ENCODE results near the gene GABRB2.
"Not testable (repeated sequence)": the region's sequence is repeated elsewhere in the genome, so short reads cannot be mapped to it uniquely, and the experiment has no call there.

The GABRB2 gene

GRCh38 chr5:161297388-161297787, 249.1 kb downstream of the GABRB2 start:
- DNase-seq; H3K23ac ChIP-seq (ENCODE audit: low read length); H3K4ac ChIP-seq (ENCODE audit: low read depth, low read length); H3K56ac ChIP-seq (ENCODE audit: low read length); H4K8ac ChIP-seq (ENCODE audit: low read depth, low read length); H2BK120ac ChIP-seq (ENCODE audit: low read depth, low read length); H3K4me3 ChIP-seq (ENCODE audit: low read length); H3K79me1 ChIP-seq (ENCODE audit: low read length); H3K79me2 ChIP-seq (ENCODE audit: control insufficient read depth, insufficient read depth, low read length); H2BK5ac ChIP-seq (ENCODE audit: low read length); H2BK15ac ChIP-seq (replicated peaks; ENCODE audit: low read depth); H3K4me2 ChIP-seq (ENCODE audit: low read length); H3K27me3 ChIP-seq (ENCODE audit: insufficient read depth, low read length, poor library complexity); H3K18ac ChIP-seq (ENCODE audit: low read length); H4K5ac ChIP-seq (ENCODE audit: low read length); H3K36me3 ChIP-seq (ENCODE audit: control insufficient read depth, insufficient read depth, low read length); H3K4me1 ChIP-seq (ENCODE audit: control insufficient read depth, low read depth, low read length); H2AK5ac ChIP-seq (ENCODE audit: low read length); H3K27ac ChIP-seq (ENCODE audit: low read depth, low read length); H3K9ac ChIP-seq (ENCODE audit: low read length): not testable (repeated sequence)
- no CpG with 5 or more reads among the region's 2 CpGs for whole genome bisulfite sequencing (ENCODE audit: extremely low coverage, insufficient coverage, low lambda C conversion rate)

- H3K79me2 ChIP-seq (ENCODE audit: control insufficient read depth, insufficient read depth, low read length): no peaks in the 10 kb centered on the region
- no peak overlapping the region for H3K23ac ChIP-seq (ENCODE audit: low read length)
- H3K27me3 ChIP-seq (ENCODE audit: insufficient read depth, low read length, poor library complexity): no peaks in the 10 kb centered on the region
- DNase-seq: no peak
- no peak overlapping the region for H2BK15ac ChIP-seq (replicated peaks; ENCODE audit: low read depth)
- no peak overlapping the region for H2BK5ac ChIP-seq (ENCODE audit: low read length)
- H2BK120ac ChIP-seq (ENCODE audit: low read depth, low read length): no peak overlapping the region
- H3K79me1 ChIP-seq (ENCODE audit: low read length): no peaks in the 10 kb centered on the region
- no peak overlapping the region for H3K9ac ChIP-seq (ENCODE audit: low read length)
- H3K4ac ChIP-seq (ENCODE audit: low read depth, low read length): no peak overlapping the region
- no peak overlapping the region for H3K4me3 ChIP-seq (ENCODE audit: low read length)
- H4K5ac ChIP-seq (ENCODE audit: low read length): no peak overlapping the region
- H3K36me3 ChIP-seq (ENCODE audit: control insufficient read depth, insufficient read depth, low read length): no peaks in the 10 kb centered on the region
- no peak overlapping the region for H3K18ac ChIP-seq (ENCODE audit: low read length)
- no peak overlapping the region for H2AK5ac ChIP-seq (ENCODE audit: low read length)
- H4K8ac ChIP-seq (ENCODE audit: low read depth, low read length): no peak overlapping the region
- no peak overlapping the region for H3K27ac ChIP-seq (ENCODE audit: low read depth, low read length)
- H3K56ac ChIP-seq (ENCODE audit: low read length): no peak overlapping the region
- no peaks in the 10 kb centered on the region for H3K4me1 ChIP-seq (ENCODE audit: control insufficient read depth, low read depth, low read length)
- H3K4me2 ChIP-seq (ENCODE audit: low read length): no peak overlapping the region
Measured at GRCh38 chr5:161295721-161296250, 250.7 kb downstream of the GABRB2 start.

GRCh38 chr5:161288071-161288470, 258.5 kb downstream of the GABRB2 start:
- Histone ChIP-seq H3K27me3 (ENCODE audit: insufficient read depth, low read length, poor library complexity) (no peaks in the 10 kb centered on the region), H3K79me2 (ENCODE audit: control insufficient read depth, insufficient read depth, low read length) (no peaks in the 10 kb centered on the region)
- no CpG with 5 or more reads among the region's 3 CpGs for WGBS (ENCODE audit: extremely low coverage, insufficient coverage, low lambda C conversion rate)

GRCh38 chr5:161287436-161287835, 259.1 kb downstream of the GABRB2 start:
- Histone ChIP-seq H3K27ac (ENCODE audit: low read depth, low read length) (no peak overlapping the region), H3K18ac (ENCODE audit: low read length) (no peak overlapping the region), H2BK120ac (ENCODE audit: low read depth, low read length) (no peak overlapping the region), H3K36me3 (ENCODE audit: control insufficient read depth, insufficient read depth, low read length) (no peaks in the 10 kb centered on the region), H3K4me3 (ENCODE audit: low read length) (no peak overlapping the region), H4K8ac (ENCODE audit: low read depth, low read length) (no peak overlapping the region), H2AK5ac (ENCODE audit: low read length) (no peak overlapping the region), H3K79me1 (ENCODE audit: low read length) (no peaks in the 10 kb centered on the region), H2BK15ac (replicated peaks; ENCODE audit: low read depth) (no peak overlapping the region), H3K79me2 (ENCODE audit: control insufficient read depth, insufficient read depth, low read length) (no peaks in the 10 kb centered on the region), H3K27me3 (ENCODE audit: insufficient read depth, low read length, poor library complexity) (no peaks in the 10 kb centered on the region), H3K4me2 (ENCODE audit: low read length) (no peak overlapping the region), H3K4me1 (ENCODE audit: control insufficient read depth, low read depth, low read length) (peaks cover 9% of the 10 kb centered on the region), H2BK5ac (ENCODE audit: low read length) (no peak overlapping the region), H3K23ac (ENCODE audit: low read length) (no peak overlapping the region), H3K4ac (ENCODE audit: low read depth, low read length) (no peak overlapping the region), H3K9ac (ENCODE audit: low read length) (no peak overlapping the region), H3K56ac (ENCODE audit: low read length) (no peak overlapping the region), H4K5ac (ENCODE audit: low read length) (no peak overlapping the region)
- no peak for DNase-seq
- no CpG with 5 or more reads among the region's 1 CpG for WGBS (ENCODE audit: extremely low coverage, insufficient coverage, low lambda C conversion rate)

More at GRCh38 chr5:161288071-161288470, 258.5 kb downstream of the GABRB2 start:
- Histone ChIP-seq H3K4ac (ENCODE audit: low read depth, low read length) (no peak overlapping the region), H4K8ac (ENCODE audit: low read depth, low read length) (no peak overlapping the region), H3K56ac (ENCODE audit: low read length) (no peak overlapping the region), H2BK5ac (ENCODE audit: low read length) (no peak overlapping the region), H2BK120ac (ENCODE audit: low read depth, low read length) (no peak overlapping the region), H3K18ac (ENCODE audit: low read length) (no peak overlapping the region), H3K36me3 (ENCODE audit: control insufficient read depth, insufficient read depth, low read length) (no peaks in the 10 kb centered on the region), H2AK5ac (ENCODE audit: low read length) (no peak overlapping the region), H3K27ac (ENCODE audit: low read depth, low read length) (no peak overlapping the region), H3K4me2 (ENCODE audit: low read length) (no peak overlapping the region), H3K4me1 (ENCODE audit: control insufficient read depth, low read depth, low read length) (peaks cover 9% of the 10 kb centered on the region), H3K23ac (ENCODE audit: low read length) (no peak overlapping the region), H3K79me1 (ENCODE audit: low read length) (no peaks in the 10 kb centered on the region), H3K9ac (ENCODE audit: low read length) (no peak overlapping the region), H3K4me3 (ENCODE audit: low read length) (no peak overlapping the region), H4K5ac (ENCODE audit: low read length) (peak overlapping the region; percentile 73), H2BK15ac (replicated peaks; ENCODE audit: low read depth) (no peak overlapping the region)
- DNase-seq: no peak

- no CpG with 5 or more reads among the region's 3 CpGs for WGBS (ENCODE audit: extremely low coverage, insufficient coverage, low lambda C conversion rate)
- Histone ChIP-seq H2AK5ac (ENCODE audit: low read length) (no peak overlapping the region), H2BK120ac (ENCODE audit: low read depth, low read length) (no peak overlapping the region), H3K9ac (ENCODE audit: low read length) (no peak overlapping the region), H4K8ac (ENCODE audit: low read depth, low read length) (no peak overlapping the region), H3K4ac (ENCODE audit: low read depth, low read length) (no peak overlapping the region), H2BK15ac (replicated peaks; ENCODE audit: low read depth) (no peak overlapping the region), H3K27ac (ENCODE audit: low read depth, low read length) (no peak overlapping the region), H3K18ac (ENCODE audit: low read length) (no peak overlapping the region), H3K23ac (ENCODE audit: low read length) (no peak overlapping the region), H3K56ac (ENCODE audit: low read length) (no peak overlapping the region), H3K79me2 (ENCODE audit: control insufficient read depth, insufficient read depth, low read length) (no peaks in the 10 kb centered on the region), H4K5ac (ENCODE audit: low read length) (no peak overlapping the region), H3K4me1 (ENCODE audit: control insufficient read depth, low read depth, low read length) (peaks cover 9% of the 10 kb centered on the region), H3K79me1 (ENCODE audit: low read length) (no peaks in the 10 kb centered on the region), H3K27me3 (ENCODE audit: insufficient read depth, low read length, poor library complexity) (no peaks in the 10 kb centered on the region), H3K4me3 (ENCODE audit: low read length) (no peak overlapping the region), H3K36me3 (ENCODE audit: control insufficient read depth, insufficient read depth, low read length) (no peaks in the 10 kb centered on the region), H3K4me2 (ENCODE audit: low read length) (no peak overlapping the region), H2BK5ac (ENCODE audit: low read length) (no peak overlapping the region)
- DNase-seq: no peak
Measured at GRCh38 chr5:161286066-161286655, 260.4 kb downstream of the GABRB2 start.

- H3K79me2 ChIP-seq (ENCODE audit: control insufficient read depth, insufficient read depth, low read length): no peaks in the 10 kb centered on the region
- peak; percentile 59 for DNase-seq
- no peak overlapping the region for H3K27ac ChIP-seq (ENCODE audit: low read depth, low read length)
- H3K56ac ChIP-seq (ENCODE audit: low read length): no peak overlapping the region
- no peaks in the 10 kb centered on the region for H3K27me3 ChIP-seq (ENCODE audit: insufficient read depth, low read length, poor library complexity)
- no peak overlapping the region for H3K4ac ChIP-seq (ENCODE audit: low read depth, low read length)
- no peak overlapping the region for H2BK5ac ChIP-seq (ENCODE audit: low read length)
- no peak overlapping the region for H4K8ac ChIP-seq (ENCODE audit: low read depth, low read length)
- H2AK5ac ChIP-seq (ENCODE audit: low read length): no peak overlapping the region
- peak overlapping the region; percentile 39 for H2BK120ac ChIP-seq (ENCODE audit: low read depth, low read length)
- WGBS (ENCODE audit: extremely low coverage, insufficient coverage, low lambda C conversion rate): no CpG with 5 or more reads among the region's 2 CpGs
- H3K79me1 ChIP-seq (ENCODE audit: low read length): no peaks in the 10 kb centered on the region
- H2BK15ac ChIP-seq (replicated peaks; ENCODE audit: low read depth): no peak overlapping the region
- H3K4me2 ChIP-seq (ENCODE audit: low read length): no peak overlapping the region
- peaks cover 9% of the 10 kb centered on the region for H3K4me1 ChIP-seq (ENCODE audit: control insufficient read depth, low read depth, low read length)
- H3K4me3 ChIP-seq (ENCODE audit: low read length): no peak overlapping the region
- no peak overlapping the region for H3K18ac ChIP-seq (ENCODE audit: low read length)
- H3K9ac ChIP-seq (ENCODE audit: low read length): no peak overlapping the region
- H3K23ac ChIP-seq (ENCODE audit: low read length): no peak overlapping the region
- H3K36me3 ChIP-seq (ENCODE audit: control insufficient read depth, insufficient read depth, low read length): no peaks in the 10 kb centered on the region
- H4K5ac ChIP-seq (ENCODE audit: low read length): no peak overlapping the region
Measured at GRCh38 chr5:161284445-161284844, 262.1 kb downstream of the GABRB2 start.
